HepG2 (cell line): ENCODE measurements around the gene ARPC1B. TPM values are rescaled to one million over a fixed set of nuclear protein-coding genes. Genes with fewer than 3 reads are reported as not detected.

Experiments used
- CENPX ChIP-seq: sonication (generic); formaldehyde crosslinking; IDR thresholded peaks from 2 replicates; pipeline ENCODE4 v1.9.0; 2021; ENCODE audit warnings: mild to moderate bottlenecking, missing genetic modification reagents, moderate library complexity
- HNRNPH1 ChIP-seq: fragments of 200-400 bp; formaldehyde crosslinking; optimal IDR thresholded peaks from 2 replicates; pipeline ENCODE3; 2017; ENCODE audit warnings: mild to moderate bottlenecking, low read depth, low read length
- IKZF4 ChIP-seq: sonication (generic); formaldehyde crosslinking; IDR thresholded peaks from 2 replicates; pipeline ENCODE4 v1.5.1; 2020; ENCODE audit warnings: borderline replicate concordance, mild to moderate bottlenecking, low read depth, missing genetic modification reagents; ENCODE audit errors: not compliant biosample characterization
- IKZF5 ChIP-seq: IDR thresholded peaks from 2 replicates; pipeline ENCODE4 v1.6.1; 2018; ENCODE audit warnings: missing genetic modification reagents, mild to moderate bottlenecking, missing compliant biosample characterization
- MNT ChIP-seq: fragments of 450-650 bp; IDR thresholded peaks from 2 replicates; pipeline ENCODE4 v1.6.1; 2016
- MTF1 ChIP-seq: sonication (generic); formaldehyde crosslinking; IDR thresholded peaks from 2 replicates; pipeline ENCODE4 v1.5.0; 2020; ENCODE audit warnings: missing genetic modification reagents
- NAIF1 ChIP-seq: sonication (generic); formaldehyde crosslinking; IDR thresholded peaks from 2 replicates; pipeline ENCODE4 v1.5.0; 2020; ENCODE audit warnings: mild to moderate bottlenecking, missing genetic modification reagents, borderline replicate concordance
- NFIB ChIP-seq: sonication (generic); formaldehyde crosslinking; IDR thresholded peaks from 2 replicates; pipeline ENCODE4 v1.9.0; 2021; ENCODE audit warnings: missing genetic modification reagents, mild to moderate bottlenecking, borderline replicate concordance
- NFRKB ChIP-seq: fragments of 450-650 bp; IDR thresholded peaks from 2 replicates; pipeline ENCODE4 v1.6.1; 2017
- NR3C1 ChIP-seq: sonication (generic); formaldehyde crosslinking; IDR thresholded peaks from 2 replicates; pipeline ENCODE4 v1.4.0; 2020; ENCODE audit warnings: missing genetic modification reagents
- PAX8 ChIP-seq: sonication (generic); formaldehyde crosslinking; IDR thresholded peaks from 2 replicates; pipeline ENCODE4 v1.8.0; 2022; ENCODE audit warnings: mild to moderate bottlenecking, missing genetic modification reagents, borderline replicate concordance
- PLRG1 ChIP-seq: fragments of 450-650 bp; conservative IDR thresholded peaks from 2 replicates; pipeline ENCODE4 v1.6.1; 2016
- PRDM4 ChIP-seq: sonication (generic); formaldehyde crosslinking; IDR thresholded peaks from 2 replicates; pipeline ENCODE4 v1.9.0; 2021; ENCODE audit warnings: missing genetic modification reagents, borderline replicate concordance
- PREB ChIP-seq: sonication (generic); formaldehyde crosslinking; IDR thresholded peaks from 2 replicates; pipeline ENCODE4 v1.4.0; 2020; ENCODE audit warnings: missing genetic modification reagents
- REL ChIP-seq: sonication (generic); formaldehyde crosslinking; conservative IDR thresholded peaks from 2 replicates; pipeline ENCODE4 v1.8.0; 2022; ENCODE audit warnings: mild to moderate bottlenecking, missing genetic modification reagents, moderate library complexity
- SNAI1 ChIP-seq: sonication (generic); formaldehyde crosslinking; IDR thresholded peaks from 2 replicates; pipeline ENCODE4 v1.5.0; 2020; ENCODE audit warnings: mild to moderate bottlenecking, missing genetic modification reagents, borderline replicate concordance
- SP5 ChIP-seq: IDR thresholded peaks from 2 replicates; pipeline ENCODE4 v1.6.1; 2016; ENCODE audit warnings: low read depth, borderline replicate concordance
- TBL1XR1 ChIP-seq: fragments of 150-350 bp; IDR thresholded peaks from 2 replicates; pipeline ENCODE4 v1.6.1; 2014; ENCODE audit warnings: borderline replicate concordance, low read length; ENCODE audit not compliant: partially characterized antibody
- ZBTB7B ChIP-seq: sonication (generic); formaldehyde crosslinking; IDR thresholded peaks from 2 replicates; pipeline ENCODE4 v1.4.0; 2020; ENCODE audit warnings: missing genetic modification reagents
- ZNF570 ChIP-seq: sonication (generic); formaldehyde crosslinking; IDR thresholded peaks from 2 replicates; pipeline ENCODE4 v1.4.0; 2020; ENCODE audit warnings: mild to moderate bottlenecking, missing genetic modification reagents, borderline replicate concordance
- ZNF740 ChIP-seq: sonication (generic); formaldehyde crosslinking; IDR thresholded peaks from 2 replicates; pipeline ENCODE4 v1.4.0; 2020; ENCODE audit warnings: missing genetic modification reagents
- ZNF773 ChIP-seq: sonication (generic); formaldehyde crosslinking; IDR thresholded peaks from 2 replicates; pipeline ENCODE4 v1.4.0; 2020; ENCODE audit warnings: missing genetic modification reagents, borderline replicate concordance
- ZNF792 ChIP-seq: IDR thresholded peaks from 2 replicates; pipeline ENCODE4 v1.6.1; 2016
- ZNF878 ChIP-seq: sonication (generic); formaldehyde crosslinking; IDR thresholded peaks from 2 replicates; pipeline ENCODE4 v1.8.1; 2023; ENCODE audit warnings: mild to moderate bottlenecking, missing genetic modification reagents, moderate library complexity
- polyA plus RNA-seq, 8 experiments: library from polyadenylated mRNA; depleted of rRNA in 3 of 8; stranded (reverse) in 7 of 8; unstranded in 1 of 8; fragments of >200 nt; fragmentation: Illumina TruSeq in 4 of 8; extraction: Trizol in 4 of 8; gene quantifications; 2 replicates each; pipeline versions ENCODE4 v1.2.1 to v1.2.3, GENCODE V29; 2011 to 2016; ENCODE audit warnings: low read depth in 4 of 8, missing spikeins in 1 of 8, mixed read lengths in 1 of 8; ENCODE audit not compliant: insufficient read depth in 1 of 8
- total RNA-seq, 5 experiments: library from RNA; depleted of rRNA; stranded (reverse); fragments of >200 nt; fragmentation: Illumina TruSeq; extraction: Trizol; gene quantifications; 2 replicates each; pipeline ENCODE4 v1.2.3, GENCODE V29; 2016; ENCODE audit warnings: low read depth in 1 of 5

Gene ARPC1B
- total and polyA plus RNA-seq, 2 of the 13 experiments (the other 11 are each of a cell fraction or from before 2014, with no cell fraction given): 72.9 to 89.1 TPM

GRCh38 chr7:99372275-99373090, 2.0 kb upstream of the ARPC1B start (continued):
- TF ChIP-seq PRDM4 (CRISPR knock-in tag): no peak
- TF ChIP-seq ZNF773 (CRISPR knock-in tag): no peak
- no peak for TF ChIP-seq CENPX (CRISPR knock-in tag)
- TF ChIP-seq IKZF4 (CRISPR knock-in tag): no peak
- peak; percentile 26; the same call in 1 of the 2 replicates for TF ChIP-seq SP5 (CRISPR knock-in tag)
- TF ChIP-seq ZBTB7B: peak; percentile 95
- no peak for TF ChIP-seq NFRKB
- TF ChIP-seq HNRNPH1: no peak
- TF ChIP-seq PLRG1: no peak
- TF ChIP-seq REL: no peak
- 0 out of 2 replicates have a peak, but pooled peaks have one; percentile 69 for TF ChIP-seq ZNF740 (CRISPR knock-in tag)
- no peak for TF ChIP-seq MTF1
- TF ChIP-seq PREB: no peak
- no peak for TF ChIP-seq ZNF570 (CRISPR knock-in tag)
- TF ChIP-seq NFIB (CRISPR knock-in tag): no peak
- TF ChIP-seq SNAI1 (CRISPR knock-in tag): no peak
- peak; percentile 54; the same call in 1 of the 2 replicates for TF ChIP-seq ZNF792 (CRISPR knock-in tag)
- peak; percentile 38; the same call in 1 of the 2 replicates for TF ChIP-seq IKZF5 (CRISPR knock-in tag)
- TF ChIP-seq NAIF1: no peak
- TF ChIP-seq NR3C1 (CRISPR knock-in tag): no peak
- TF ChIP-seq TBL1XR1: no peak
- no peak for TF ChIP-seq ZNF878 (CRISPR knock-in tag)
- peak; percentile 38; the same call in 1 of the 2 replicates for TF ChIP-seq MNT
- no peak for TF ChIP-seq PAX8
